ENCODE data around the gene IFT80.
A peak's percentile ranks its signal among the peaks of the same experiment; 100 is the strongest.

The IFT80 gene

GRCh38 chr3:160399125-160400029 is at the start of gene IFT80, which contains the start of gene SMC4:
TSS of gene IFT80 (minus strand) at chr3:160399225. CDS start at chr3:160384600, 14,625 bp downstream.
TSS of gene SMC4 (plus strand) at chr3:160399650. CDS start at chr3:160400827, 1,177 bp downstream.
- peak; percentile 98 for DNase-seq

- DNase-seq: no peak
Measured at GRCh38 chr3:160447544-160447943, 48.5 kb upstream of the IFT80 start.

GRCh38 chr3:160446522-160447056 is 47.6 kb upstream of the IFT80 start:
- no peak for DNase-seq

GRCh38 chr3:160445854-160446253 is 46.8 kb upstream of the IFT80 start:
- no peak for DNase-seq

- no peak for DNase-seq
Measured at GRCh38 chr3:160444411-160444810, 45.4 kb upstream of the IFT80 start.

GRCh38 chr3:160440687-160441086 is 41.7 kb upstream of the IFT80 start:
- no peak for DNase-seq

GRCh38 chr3:160437083-160437455 is 38.0 kb upstream of the IFT80 start:
- DNase-seq: no peak

- DNase-seq: no peak
Measured at GRCh38 chr3:160435747-160436146, 36.7 kb upstream of the IFT80 start.

- DNase-seq: no peak
Measured at GRCh38 chr3:160435095-160435494, 36.1 kb upstream of the IFT80 start.

GRCh38 chr3:160434071-160434470 is 35.0 kb upstream of the IFT80 start:
- no peak for DNase-seq

GRCh38 chr3:160427832-160428424 is 28.9 kb upstream of the IFT80 start:
- DNase-seq: no peak

- DNase-seq: no peak
Measured at GRCh38 chr3:160417311-160417710, 18.3 kb upstream of the IFT80 start.

GRCh38 chr3:160413613-160414248 is 14.7 kb upstream of the IFT80 start:
- peak; percentile 68 for DNase-seq

- DNase-seq: no peak
Measured at GRCh38 chr3:160412477-160412876, 13.5 kb upstream of the IFT80 start.

- DNase-seq: no peak
Measured at GRCh38 chr3:160409812-160410610, 11.0 kb upstream of the IFT80 start.

- no peak for DNase-seq
Measured at GRCh38 chr3:160403796-160404470, 4.9 kb upstream of the IFT80 start.

GRCh38 chr3:160403028-160403545 is 4.1 kb upstream of the IFT80 start:
- peak; percentile 22 for DNase-seq

- no peak for DNase-seq
Measured at GRCh38 chr3:160402221-160403027, 3.4 kb upstream of the IFT80 start.

- no peak for DNase-seq
Measured at GRCh38 chr3:160401291-160402095, 2.5 kb upstream of the IFT80 start.

GRCh38 chr3:160400702-160401150 is 1.7 kb upstream of the IFT80 start:
- peak; percentile 29 for DNase-seq
